DOHH2 (cell line): Measurements from ENCODE around the gene B3GNT3.

Source experiments
- H3F3A ChIP-seq: fragments of 200-600 bp; sonication (generic), shearing (Covaris generic); 2 replicates; pipeline ENCODE4 v1.6.0; 2016; ENCODE audit warnings: antibody characterized with exemption, mild to moderate bottlenecking; ENCODE audit not compliant: control insufficient read depth, insufficient read depth
- H3K27ac ChIP-seq: fragments of 200-600 bp; sonication (generic); 2 replicates; pipeline ENCODE4 v1.5.1; 2014; ENCODE audit warnings: low read depth, mild to moderate bottlenecking, low read length, moderate library complexity
- H3K27me3 ChIP-seq: fragments of 200-600 bp; sonication (generic); 2 replicates; pipeline ENCODE4 v1.6.1; 2014; ENCODE audit warnings: mild to moderate bottlenecking, low read length, mixed read lengths; ENCODE audit not compliant: control insufficient read depth
- H3K36me3 ChIP-seq: fragments of 200-600 bp; sonication (generic); 2 replicates; pipeline ENCODE4 v1.6.1; 2014; ENCODE audit warnings: mild to moderate bottlenecking, low read length, moderate library complexity, mixed read lengths; ENCODE audit not compliant: control insufficient read depth
- H3K4me1 ChIP-seq: fragments of 200-600 bp; sonication (generic); 2 replicates; pipeline ENCODE4 v1.6.1; 2014; ENCODE audit warnings: mild to moderate bottlenecking, low read length, mixed read lengths; ENCODE audit not compliant: control insufficient read depth
- H3K4me2 ChIP-seq: fragments of 200-600 bp; sonication (generic); 2 replicates; pipeline ENCODE4 v1.6.0; 2014; ENCODE audit warnings: mild to moderate bottlenecking, low read length, moderate library complexity
- H3K4me3 ChIP-seq: fragments of 200-600 bp; sonication (generic); 2 replicates; pipeline ENCODE4 v1.5.1; 2014; ENCODE audit warnings: mild to moderate bottlenecking, low read length, mixed read lengths
- H3K79me2 ChIP-seq: fragments of 200-600 bp; sonication (generic); 2 replicates; pipeline ENCODE4 v1.6.1; 2014; ENCODE audit warnings: mild to moderate bottlenecking, low read length, mixed read lengths; ENCODE audit not compliant: control insufficient read depth
- H3K9me2 ChIP-seq: fragments of 200-600 bp; sonication (generic); replicated peaks from 2 replicates; pipeline ENCODE4 v1.6.1; 2014; ENCODE audit warnings: mild to moderate bottlenecking, low read length, mixed read lengths; ENCODE audit not compliant: control insufficient read depth
- H3K9me3 ChIP-seq: fragments of 200-600 bp; sonication (generic); 2 replicates; pipeline ENCODE4 v1.6.1; 2014; ENCODE audit warnings: antibody characterized with exemption, low read length, mixed read lengths; ENCODE audit not compliant: control insufficient read depth, insufficient read depth
- H4K20me1 ChIP-seq: fragments of 200-600 bp; sonication (generic); 2 replicates; pipeline ENCODE4 v1.6.0; 2014; ENCODE audit warnings: low read depth, mild to moderate bottlenecking, antibody characterized with exemption, low read length, moderate library complexity; ENCODE audit not compliant: control insufficient read depth, insufficient read depth
- EZH2phosphoT487 ChIP-seq: fragments of 200-600 bp; sonication (generic); IDR thresholded peaks from 2 replicates; pipeline ENCODE4 v1.6.1; 2017; ENCODE audit warnings: borderline replicate concordance, mild to moderate bottlenecking, antibody characterized with exemption, low read length, moderate library complexity, mixed read lengths
- TF ChIP-seq, protein P1 (sequence below): fragments of 200-600 bp; sonication (generic); IDR thresholded peaks from one replicate; pipeline ENCODE4 v1.5.1; 2014; ENCODE audit warnings: antibody characterized with exemption, mild to moderate bottlenecking, low read depth, low read length; ENCODE audit not compliant: poor library complexity, severe bottlenecking

Gene B3GNT3

DNA sequence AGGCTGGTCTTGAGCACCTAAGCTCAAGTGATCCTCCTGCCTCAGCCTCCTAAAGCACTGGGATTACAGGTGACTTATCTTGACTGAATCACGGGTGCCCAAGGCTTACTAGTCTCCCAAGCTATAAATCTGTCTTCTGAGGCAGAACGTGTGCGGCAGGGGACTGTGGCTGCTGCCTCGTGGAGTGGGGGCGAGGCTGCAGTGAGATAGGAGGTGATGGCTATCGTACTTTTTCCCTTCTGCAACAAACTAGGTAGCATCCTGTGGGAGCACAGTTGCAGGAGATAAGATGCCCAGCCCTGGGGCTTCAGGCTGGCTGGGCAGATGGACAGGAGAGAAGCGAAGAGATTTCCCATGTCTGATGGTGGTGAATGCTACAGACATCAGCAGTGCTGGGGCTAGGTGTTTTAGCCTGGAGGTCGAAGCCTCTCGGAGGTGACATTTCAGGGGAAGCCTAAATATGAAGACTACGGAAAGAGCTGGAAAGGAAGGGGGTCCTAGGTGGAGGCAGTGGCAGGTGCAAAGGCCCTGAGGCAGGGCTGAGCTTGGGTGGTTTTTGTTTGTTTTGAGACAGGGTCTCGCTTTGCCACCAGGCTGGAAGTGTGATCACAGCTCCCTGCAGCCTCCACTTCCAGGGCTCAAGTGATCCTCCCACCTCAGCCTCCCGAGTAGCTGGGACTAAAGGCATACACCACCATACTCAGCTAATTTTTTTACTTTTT is 7.4 kb downstream of the B3GNT3 start:
- H3K9me3 ChIP-seq, result no peaks in the 10 kb centered on the region
- no peak overlapping the region for H3K27ac ChIP-seq
- no peaks in the 10 kb centered on the region for H3K9me2 ChIP-seq
- H3K4me2 ChIP-seq, result no peak overlapping the region
- H3K36me3 ChIP-seq, result no peaks in the 10 kb centered on the region
- H4K20me1 ChIP-seq, result no peaks in the 10 kb centered on the region
- H3K4me1 ChIP-seq, result no peaks in the 10 kb centered on the region
- TF ChIP-seq, protein P1, sequence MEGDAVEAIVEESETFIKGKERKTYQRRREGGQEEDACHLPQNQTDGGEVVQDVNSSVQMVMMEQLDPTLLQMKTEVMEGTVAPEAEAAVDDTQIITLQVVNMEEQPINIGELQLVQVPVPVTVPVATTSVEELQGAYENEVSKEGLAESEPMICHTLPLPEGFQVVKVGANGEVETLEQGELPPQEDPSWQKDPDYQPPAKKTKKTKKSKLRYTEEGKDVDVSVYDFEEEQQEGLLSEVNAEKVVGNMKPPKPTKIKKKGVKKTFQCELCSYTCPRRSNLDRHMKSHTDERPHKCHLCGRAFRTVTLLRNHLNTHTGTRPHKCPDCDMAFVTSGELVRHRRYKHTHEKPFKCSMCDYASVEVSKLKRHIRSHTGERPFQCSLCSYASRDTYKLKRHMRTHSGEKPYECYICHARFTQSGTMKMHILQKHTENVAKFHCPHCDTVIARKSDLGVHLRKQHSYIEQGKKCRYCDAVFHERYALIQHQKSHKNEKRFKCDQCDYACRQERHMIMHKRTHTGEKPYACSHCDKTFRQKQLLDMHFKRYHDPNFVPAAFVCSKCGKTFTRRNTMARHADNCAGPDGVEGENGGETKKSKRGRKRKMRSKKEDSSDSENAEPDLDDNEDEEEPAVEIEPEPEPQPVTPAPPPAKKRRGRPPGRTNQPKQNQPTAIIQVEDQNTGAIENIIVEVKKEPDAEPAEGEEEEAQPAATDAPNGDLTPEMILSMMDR, result no peak
- no peak for TF ChIP-seq EZH2phosphoT487
- no peaks in the 10 kb centered on the region for H3K79me2 ChIP-seq
- no peaks in the 10 kb centered on the region for H3F3A ChIP-seq
- H3K27me3 ChIP-seq, result peaks cover 10% of the 10 kb centered on the region
- H3K4me3 ChIP-seq, result no peak overlapping the region

DNA sequence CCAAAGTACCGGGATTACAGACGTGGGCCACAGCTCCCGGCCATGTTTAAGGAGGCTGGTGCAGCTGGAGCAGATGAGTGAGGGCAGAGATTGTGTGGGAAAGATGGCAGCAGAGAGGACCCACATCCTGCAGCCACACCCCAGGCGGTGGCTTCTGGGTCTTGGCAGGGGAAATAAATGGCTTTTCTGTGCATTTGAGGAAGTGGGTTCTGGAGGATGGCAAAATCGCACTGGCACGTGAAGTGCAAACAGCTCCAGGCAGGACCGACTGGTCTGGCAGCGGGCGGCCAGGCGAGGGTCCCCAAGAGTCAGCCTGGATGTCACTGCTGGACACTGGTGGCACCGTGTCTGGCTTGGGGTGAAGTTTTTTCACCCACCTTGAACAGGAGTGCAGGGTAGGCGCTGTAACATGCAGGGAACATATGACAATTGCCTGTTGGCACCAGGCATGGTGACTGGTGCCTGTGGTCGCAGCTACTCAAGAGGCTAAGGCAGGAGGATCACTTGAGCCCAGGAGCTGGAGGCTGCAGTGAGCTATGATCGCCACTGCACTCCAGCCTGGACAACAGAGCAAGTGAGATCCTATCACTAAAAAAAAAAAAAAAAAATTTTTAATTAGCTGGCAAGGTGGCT is 8.4 kb downstream of the B3GNT3 start:
- H3K4me1 ChIP-seq, result no peaks in the 10 kb centered on the region
- H4K20me1 ChIP-seq, result no peaks in the 10 kb centered on the region
- peaks cover 14% of the 10 kb centered on the region for H3K27me3 ChIP-seq
- H3K79me2 ChIP-seq, result no peaks in the 10 kb centered on the region
- no peaks in the 10 kb centered on the region for H3K9me2 ChIP-seq
- H3K4me2 ChIP-seq, result no peak overlapping the region
- H3K9me3 ChIP-seq, result no peaks in the 10 kb centered on the region
- no peaks in the 10 kb centered on the region for H3K36me3 ChIP-seq
- no peak overlapping the region for H3K4me3 ChIP-seq
- no peak overlapping the region for H3K27ac ChIP-seq
- no peaks in the 10 kb centered on the region for H3F3A ChIP-seq
- TF ChIP-seq EZH2phosphoT487, result no peak
- TF ChIP-seq, protein P1, result no peak

- Histone ChIP-seq H3K36me3 (no peaks in the 10 kb centered on the region), H3K9me2 (no peaks in the 10 kb centered on the region), H4K20me1 (no peaks in the 10 kb centered on the region), H3K4me1 (no peaks in the 10 kb centered on the region), H3F3A (no peaks in the 10 kb centered on the region), H3K27ac (no peak overlapping the region), H3K27me3 (peaks cover 20% of the 10 kb centered on the region), H3K9me3 (no peaks in the 10 kb centered on the region), H3K79me2 (no peaks in the 10 kb centered on the region), H3K4me2 (no peak overlapping the region), H3K4me3 (no peak overlapping the region)
- TF ChIP-seq EZH2phosphoT487, result no peak
- TF ChIP-seq, protein P1, result no peak
Observed at GRCh38 chr19:17805427-17805826, 10.5 kb downstream of the B3GNT3 start.
